ENCODE measurements around the gene RARG. TPM values are rescaled to one million over a fixed set of nuclear protein-coding genes. Genes with fewer than 3 reads are reported as not detected.
A peak's percentile ranks its signal among the peaks of the same experiment; 100 is the strongest.

The RARG gene
- total RNA-seq, 1 donor from 2014 or later, result 7.9 TPM

- peaks cover 19% of the 10 kb centered on the region for H3K36me3 Mint-ChIP-seq (ENCODE audit: low read depth, unreplicated experiment)
- H3K27me3 Mint-ChIP-seq (ENCODE audit: unreplicated experiment), result peaks cover 13% of the 10 kb centered on the region
- H3K27ac Mint-ChIP-seq (ENCODE audit: unreplicated experiment), result no peak overlapping the region
- DNase-seq (ENCODE audit: low spot score), result no peak
- H3K4me3 Mint-ChIP-seq (ENCODE audit: unreplicated experiment), result no peak overlapping the region
- no peaks in the 10 kb centered on the region for H3K4me1 Mint-ChIP-seq (ENCODE audit: unreplicated experiment)
- TF ChIP-seq, protein P1, sequence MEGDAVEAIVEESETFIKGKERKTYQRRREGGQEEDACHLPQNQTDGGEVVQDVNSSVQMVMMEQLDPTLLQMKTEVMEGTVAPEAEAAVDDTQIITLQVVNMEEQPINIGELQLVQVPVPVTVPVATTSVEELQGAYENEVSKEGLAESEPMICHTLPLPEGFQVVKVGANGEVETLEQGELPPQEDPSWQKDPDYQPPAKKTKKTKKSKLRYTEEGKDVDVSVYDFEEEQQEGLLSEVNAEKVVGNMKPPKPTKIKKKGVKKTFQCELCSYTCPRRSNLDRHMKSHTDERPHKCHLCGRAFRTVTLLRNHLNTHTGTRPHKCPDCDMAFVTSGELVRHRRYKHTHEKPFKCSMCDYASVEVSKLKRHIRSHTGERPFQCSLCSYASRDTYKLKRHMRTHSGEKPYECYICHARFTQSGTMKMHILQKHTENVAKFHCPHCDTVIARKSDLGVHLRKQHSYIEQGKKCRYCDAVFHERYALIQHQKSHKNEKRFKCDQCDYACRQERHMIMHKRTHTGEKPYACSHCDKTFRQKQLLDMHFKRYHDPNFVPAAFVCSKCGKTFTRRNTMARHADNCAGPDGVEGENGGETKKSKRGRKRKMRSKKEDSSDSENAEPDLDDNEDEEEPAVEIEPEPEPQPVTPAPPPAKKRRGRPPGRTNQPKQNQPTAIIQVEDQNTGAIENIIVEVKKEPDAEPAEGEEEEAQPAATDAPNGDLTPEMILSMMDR (IDR thresholded peaks at IDR 0.05; ENCODE audit: unreplicated experiment), result no peak
- H3K9me3 Mint-ChIP-seq (ENCODE audit: unreplicated experiment), result no peaks in the 10 kb centered on the region
Measured at GRCh38 chr12:53191096-53191884, 40.7 kb downstream of the RARG start.

DNA sequence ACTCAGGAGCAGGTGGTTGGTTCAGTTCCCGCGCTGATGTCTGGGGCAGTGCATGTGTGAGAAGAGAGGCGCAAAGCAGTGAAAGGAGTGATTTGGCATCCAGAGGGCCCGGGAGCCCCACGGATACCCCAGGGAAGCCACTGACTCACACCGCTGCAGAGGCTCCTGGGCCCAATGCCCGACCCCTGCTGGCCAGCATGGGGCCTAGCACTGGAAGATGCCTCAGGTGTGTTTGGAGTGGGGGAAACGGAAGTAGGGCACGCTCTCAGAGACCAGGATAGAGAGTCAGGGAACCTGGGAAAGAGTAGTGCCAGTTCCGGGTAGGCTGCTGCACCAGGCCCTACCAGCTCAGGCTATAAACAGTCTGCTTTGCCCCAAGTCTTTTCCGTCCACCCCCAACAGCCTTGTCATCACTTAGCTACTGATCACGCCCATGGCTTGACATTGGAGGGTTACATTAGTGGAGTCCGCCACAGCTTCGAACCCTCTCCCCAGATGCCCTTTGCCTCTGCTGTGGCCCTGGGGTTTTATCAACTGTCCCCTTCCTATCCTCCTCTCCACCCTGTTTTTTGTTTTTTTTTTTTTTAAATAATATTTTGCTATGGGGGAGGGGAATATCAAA lies 41.8 kb downstream of the RARG start:
- Mint-ChIP-seq H3K4me1 (ENCODE audit: unreplicated experiment) (no peaks in the 10 kb centered on the region), H3K36me3 (ENCODE audit: low read depth, unreplicated experiment) (peaks cover 29% of the 10 kb centered on the region), H3K27ac (ENCODE audit: unreplicated experiment) (no peak overlapping the region), H3K27me3 (ENCODE audit: unreplicated experiment) (peaks cover 9% of the 10 kb centered on the region), H3K9me3 (ENCODE audit: unreplicated experiment) (no peaks in the 10 kb centered on the region), H3K4me3 (ENCODE audit: unreplicated experiment) (no peak overlapping the region)
- TF ChIP-seq, protein P1 (IDR thresholded peaks at IDR 0.05; ENCODE audit: unreplicated experiment), result peak; percentile 81
- DNase-seq (ENCODE audit: low spot score), result peak; percentile 59

DNA sequence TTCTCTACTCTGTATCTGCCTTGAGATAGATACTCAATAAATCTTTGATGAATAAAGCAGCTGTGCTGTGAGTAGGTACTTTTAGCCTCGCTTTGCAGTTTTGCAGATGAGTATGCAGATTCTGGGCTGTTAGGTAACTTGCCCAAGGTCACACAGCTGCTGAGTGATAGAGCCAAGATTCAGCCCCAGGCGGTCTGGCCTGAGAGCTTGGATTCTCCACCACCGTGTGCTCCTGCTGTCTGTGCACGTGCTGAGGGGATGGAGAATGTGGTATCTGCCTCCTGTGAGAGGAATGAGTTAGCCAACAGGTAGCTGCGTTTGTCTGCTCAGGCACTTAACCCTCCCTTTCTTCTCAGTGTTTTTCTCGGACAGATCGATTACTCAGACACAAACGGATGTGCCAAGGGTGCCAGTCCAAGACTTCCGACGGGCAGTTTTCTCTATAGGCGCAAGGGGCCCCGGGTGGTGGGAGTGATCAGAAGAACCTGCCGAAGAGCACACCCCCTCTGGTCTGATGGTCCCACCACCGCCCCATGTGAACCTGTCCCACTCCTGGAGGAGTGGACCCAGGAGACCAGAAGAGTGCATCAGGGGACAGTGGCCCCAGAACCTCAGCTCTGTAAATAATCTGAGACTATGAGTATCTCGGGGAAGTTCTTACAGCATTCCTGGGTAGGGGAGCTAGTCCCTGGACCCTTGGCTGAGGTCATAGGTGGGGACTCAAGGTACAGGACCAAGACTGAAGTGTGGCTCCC lies 44.7 kb downstream of the RARG start:
- Mint-ChIP-seq H3K36me3 (ENCODE audit: low read depth, unreplicated experiment) (peaks cover 50% of the 10 kb centered on the region), H3K27ac (ENCODE audit: unreplicated experiment) (no peak overlapping the region), H3K9me3 (ENCODE audit: unreplicated experiment) (no peaks in the 10 kb centered on the region), H3K27me3 (ENCODE audit: unreplicated experiment) (peaks cover 14% of the 10 kb centered on the region), H3K4me3 (ENCODE audit: unreplicated experiment) (peak overlapping the region; percentile 68), H3K4me1 (ENCODE audit: unreplicated experiment) (peaks cover 16% of the 10 kb centered on the region)
- DNase-seq (ENCODE audit: low spot score), result no peak
- TF ChIP-seq, protein P1 (IDR thresholded peaks at IDR 0.05; ENCODE audit: unreplicated experiment), result no peak

- Mint-ChIP-seq H3K36me3 (ENCODE audit: low read depth, unreplicated experiment) (peaks cover 55% of the 10 kb centered on the region), H3K4me3 (ENCODE audit: unreplicated experiment) (peak overlapping the region; percentile 79), H3K9me3 (ENCODE audit: unreplicated experiment) (no peaks in the 10 kb centered on the region), H3K27ac (ENCODE audit: unreplicated experiment) (no peak overlapping the region), H3K4me1 (ENCODE audit: unreplicated experiment) (peaks cover 22% of the 10 kb centered on the region), H3K27me3 (ENCODE audit: unreplicated experiment) (peaks cover 11% of the 10 kb centered on the region)
- TF ChIP-seq, protein P1 (IDR thresholded peaks at IDR 0.05; ENCODE audit: unreplicated experiment), result no peak
- no peak for DNase-seq (ENCODE audit: low spot score)
Measured at GRCh38 chr12:53186745-53187144, 45.3 kb downstream of the RARG start.

Measured in endothelial cell (in vitro differentiated cells).